GM12891 (cell line): Measurements from ENCODE around the gene CCL1.
"Not testable (repeated sequence)": the region's sequence is repeated elsewhere in the genome, so short reads cannot be mapped to it uniquely, and the experiment has no call there.

Experiments used
- DNase-seq: peaks from one replicate; pipeline ENCODE4 v3.0.0; 2011; ENCODE audit warnings: low spot score; ENCODE audit not compliant: insufficient read length
- FAIRE-seq: peaks from 2 replicates; lab custom pipeline; 2011; peaks lifted over from hg19 to GRCh38; lab: Jason Lieb, UNC
- PAX5 ChIP-seq: IDR thresholded peaks from 2 replicates; pipeline ENCODE4 v1.6.1; 2011; ENCODE audit warnings: low read length, moderate library complexity, mild to moderate bottlenecking; ENCODE audit not compliant: insufficient read depth, severe bottlenecking
- POLR2A ChIP-seq: IDR thresholded peaks from 2 replicates; pipeline ENCODE4 v1.6.1; 2011; ENCODE audit warnings: low read depth, low read length, control low read depth
- POLR2AphosphoS5 ChIP-seq: IDR thresholded peaks from 2 replicates; pipeline ENCODE4 v1.6.1; 2011; ENCODE audit warnings: low read depth, low read length, control low read depth
- POU2F2 ChIP-seq: IDR thresholded peaks from 2 replicates; pipeline ENCODE4 v1.6.1; 2011; ENCODE audit warnings: low read depth, mild to moderate bottlenecking, control low read depth, low read length, moderate library complexity
- SPI1 ChIP-seq: IDR thresholded peaks from 2 replicates; pipeline ENCODE4 v1.6.1; 2011; ENCODE audit warnings: low read depth, low read length, control low read depth
- TAF1 ChIP-seq: IDR thresholded peaks from 2 replicates; pipeline ENCODE4 v1.6.1; 2011; ENCODE audit warnings: low read depth, low read length, control low read depth

Gene CCL1

DNA sequence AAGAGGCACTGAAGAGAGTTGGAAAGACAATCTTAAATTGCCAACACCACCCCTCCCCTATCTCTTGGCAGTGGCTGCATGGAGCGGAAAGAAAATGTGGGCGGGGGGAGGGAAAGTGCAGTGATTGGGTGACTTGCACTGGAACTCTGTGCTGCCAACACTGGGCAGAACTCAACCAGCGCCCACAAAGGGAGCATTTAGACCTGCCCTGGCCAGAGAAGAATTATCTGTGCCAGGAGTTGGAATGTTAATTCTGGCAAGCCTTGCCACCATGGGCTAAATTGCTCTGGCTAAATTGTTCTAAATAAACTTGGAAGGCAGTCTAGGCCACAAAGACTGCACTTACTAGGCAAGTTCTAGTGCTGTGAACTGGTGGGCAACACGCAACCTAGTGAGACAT lies 13.3 kb downstream of the CCL1 start:
- FAIRE-seq (no peak), DNase-seq (no peak)
- no peak for TF ChIP-seq POU2F2
- TF ChIP-seq TAF1 = no peak
- TF ChIP-seq POLR2A = no peak
- no peak for TF ChIP-seq SPI1
- TF ChIP-seq POLR2AphosphoS5 = no peak
- TF ChIP-seq PAX5 = no peak

GRCh38 chr17:34347063-34347462 lies 16.0 kb downstream of the CCL1 start:
- TF ChIP-seq POU2F2 (no peak), POLR2AphosphoS5 (no peak), PAX5 (no peak), SPI1 (no peak), POLR2A (no peak), TAF1 (no peak)
- FAIRE-seq = no peak
- DNase-seq = no peak

DNA sequence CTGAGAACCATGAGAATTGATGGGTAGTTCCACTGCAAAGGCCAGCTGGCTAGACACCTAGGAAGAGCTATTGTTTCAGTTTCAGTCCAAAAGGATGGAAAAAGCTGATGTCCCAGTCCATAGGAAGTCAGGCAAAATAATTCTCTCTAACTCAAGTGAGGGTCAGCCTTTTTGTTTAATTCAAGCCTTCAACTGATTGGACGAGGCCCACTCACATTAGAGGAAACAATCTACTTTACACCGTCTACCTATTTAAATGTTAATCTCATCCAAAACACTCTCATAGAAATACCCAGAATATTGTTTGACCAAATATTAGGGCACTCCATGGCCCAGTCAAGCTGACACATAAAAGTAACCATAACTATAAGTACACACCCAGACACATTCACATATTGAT lies 21.1 kb downstream of the CCL1 start:
- DNase-seq (no peak), FAIRE-seq (no peak)
- no peak for TF ChIP-seq POU2F2
- no peak for TF ChIP-seq POLR2AphosphoS5
- TF ChIP-seq TAF1 = no peak
- no peak for TF ChIP-seq PAX5
- TF ChIP-seq SPI1 = no peak
- TF ChIP-seq POLR2A = no peak

- no peak for DNase-seq
- no peak for FAIRE-seq
- TF ChIP-seq POLR2A (no peak), TAF1 (no peak), PAX5 (no peak), POU2F2 (no peak), POLR2AphosphoS5 (no peak), SPI1 (no peak)
These were observed 23.8 kb downstream of the CCL1 start for GRCh38 chr17:34339138-34339770.

DNA sequence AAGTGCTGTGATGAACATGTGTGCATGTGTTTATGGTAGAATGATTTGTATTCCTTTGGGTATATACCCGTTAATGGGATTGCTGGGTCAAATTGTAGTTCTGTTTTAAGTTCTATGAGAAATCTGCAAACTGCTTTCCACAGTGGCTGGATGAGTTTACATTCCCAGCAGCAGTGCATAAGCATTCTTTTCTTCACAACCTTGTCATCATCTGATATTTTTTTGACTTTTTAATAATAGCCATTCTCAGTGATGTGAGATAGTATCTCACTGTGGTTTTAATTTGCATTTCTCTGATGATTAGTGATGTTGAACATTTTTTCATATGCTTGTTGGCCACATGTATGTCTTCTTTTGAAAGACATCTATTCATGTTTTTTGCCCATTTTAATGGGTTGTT lies 25.3 kb downstream of the CCL1 start:
- TF ChIP-seq SPI1 (no peak), POLR2AphosphoS5 (no peak), POLR2A (no peak), PAX5 (no peak), POU2F2 (no peak), TAF1 (no peak)
- DNase-seq = no peak
- FAIRE-seq = no peak

- not testable (repeated sequence) for FAIRE-seq, DNase-seq
These were observed 35.5 kb downstream of the CCL1 start for GRCh38 chr17:34327580-34327979.

DNA sequence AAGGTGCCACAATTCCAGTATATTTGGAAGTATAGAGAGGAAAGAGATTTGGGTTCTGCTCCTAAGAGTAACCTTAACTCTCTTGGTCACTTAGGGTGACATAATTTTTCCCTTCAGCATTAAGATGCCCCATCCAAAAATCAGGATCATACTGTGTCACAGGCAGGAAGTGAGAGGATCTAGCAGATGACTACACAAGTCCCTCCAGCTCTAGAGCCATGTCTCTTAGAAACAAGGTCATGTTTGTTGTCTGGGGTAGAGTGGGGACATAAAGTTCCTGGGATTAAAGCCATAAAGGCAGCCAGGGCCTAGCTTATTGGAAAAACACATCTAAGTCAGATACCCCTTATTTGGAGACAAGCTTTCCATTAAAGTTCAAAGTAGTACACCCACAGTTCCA lies 41.1 kb downstream of the CCL1 start:
- DNase-seq = no peak
- no peak for FAIRE-seq
- no peak for TF ChIP-seq TAF1
- no peak for TF ChIP-seq SPI1
- no peak for TF ChIP-seq POLR2A
- no peak for TF ChIP-seq POLR2AphosphoS5
- TF ChIP-seq PAX5 = no peak
- no peak for TF ChIP-seq POU2F2

DNA sequence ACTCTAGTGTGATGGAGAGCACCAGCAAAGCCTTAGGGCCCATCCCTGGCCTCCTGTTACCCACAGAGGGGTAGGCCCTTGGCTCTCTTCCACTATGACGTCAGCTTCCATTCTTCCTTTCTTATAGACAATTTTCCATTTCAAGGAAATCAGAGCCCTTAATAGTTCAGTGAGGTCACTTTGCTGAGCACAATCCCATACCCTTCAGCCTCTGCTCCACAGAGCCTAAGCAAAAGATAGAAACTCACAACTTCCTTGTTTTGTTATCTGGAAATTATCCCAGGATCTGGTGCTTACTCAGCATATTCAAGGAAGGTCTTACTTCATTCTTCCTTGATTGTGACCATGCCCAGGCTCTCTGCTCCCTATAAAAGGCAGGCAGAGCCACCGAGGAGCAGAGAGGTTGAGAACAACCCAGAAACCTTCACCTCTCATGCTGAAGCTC lies 44.0 kb downstream of the CCL1 start, which contains the start of gene CCL8:
CCL8 (plus strand) TSS at position 397 of the 445 bp plus-strand sequence. CDS start 67 bp downstream, outside the sequence.
- TF ChIP-seq POLR2AphosphoS5 (no peak), POLR2A (no peak), POU2F2 (no peak), PAX5 (no peak), SPI1 (no peak), TAF1 (no peak)
- DNase-seq (no peak), FAIRE-seq (no peak)

DNA sequence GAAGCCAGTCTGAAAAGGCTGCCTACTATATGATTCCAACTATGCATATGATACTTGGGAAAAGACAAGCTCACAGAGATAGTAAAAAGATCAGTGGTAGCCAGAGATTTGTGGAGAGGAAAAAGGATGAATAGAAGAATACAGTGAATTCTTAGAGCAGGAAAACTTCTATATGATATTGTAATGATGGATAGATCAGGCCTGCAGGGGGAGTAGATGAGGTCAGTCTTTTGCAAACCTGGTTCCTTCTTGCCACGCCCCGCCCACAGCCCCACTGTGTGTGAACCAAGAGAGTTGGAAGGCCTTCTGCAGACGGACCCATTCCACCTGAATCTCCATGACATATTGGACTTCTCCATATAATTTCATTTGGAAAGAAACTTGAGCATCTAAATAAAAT lies 44.6 kb downstream of the CCL1 start:
- DNase-seq (no peak), FAIRE-seq (no peak)
- TF ChIP-seq POU2F2 (no peak), POLR2AphosphoS5 (no peak), SPI1 (no peak), POLR2A (no peak), PAX5 (no peak), TAF1 (no peak)

DNA sequence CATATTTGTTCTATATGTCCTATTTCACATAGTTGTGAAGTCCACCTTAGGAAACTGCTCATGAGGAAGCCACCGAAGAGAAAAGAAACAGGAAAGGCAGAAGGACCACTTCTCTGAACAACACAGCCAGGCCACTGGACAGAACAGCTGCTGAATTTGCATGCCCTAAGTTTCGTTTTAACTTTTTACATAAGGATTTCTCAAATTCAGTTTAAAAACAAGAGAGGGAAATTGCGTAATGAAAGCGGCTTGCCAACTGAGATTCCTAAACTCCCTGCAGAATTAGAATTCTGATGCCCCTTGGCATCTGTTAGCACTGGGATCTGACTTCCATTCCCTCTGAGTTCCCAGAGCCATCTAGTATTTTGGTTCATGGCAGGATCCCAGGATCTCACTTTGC lies 48.8 kb downstream of the CCL1 start:
- TF ChIP-seq PAX5 = no peak
- TF ChIP-seq POLR2A = no peak
- TF ChIP-seq TAF1 = no peak
- TF ChIP-seq SPI1 = no peak
- no peak for TF ChIP-seq POU2F2
- no peak for TF ChIP-seq POLR2AphosphoS5
- FAIRE-seq (no peak), DNase-seq (no peak)
